NCI-H2171 (cell line): ENCODE measurements around the gene GOLGA6L22.
"Not testable (repeated sequence)": the region's sequence is repeated elsewhere in the genome, so short reads cannot be mapped to it uniquely, and the experiment has no call there.

Source experiments
- DNase-seq: peaks from one replicate; lab custom pipeline; 2025; lab: John Stamatoyannopoulos, UW

The GOLGA6L22 gene

GRCh38 chr15:22458603-22459002, at the start of gene GOLGA6L22:
Gene GOLGA6L22 (plus strand): TSS chr15:22458903. CDS start chr15:22458994, 91 bp downstream.
- not testable (repeated sequence) for DNase-seq

GRCh38 chr15:22417288-22417687, 41.4 kb upstream of the GOLGA6L22 start:
- DNase-seq: not testable (repeated sequence)

- DNase-seq: not testable (repeated sequence)
Measured at GRCh38 chr15:22417795-22418194, 40.9 kb upstream of the GOLGA6L22 start.

GRCh38 chr15:22418212-22418611, 40.5 kb upstream of the GOLGA6L22 start:
- DNase-seq: not testable (repeated sequence)

- DNase-seq: not testable (repeated sequence)
Measured at GRCh38 chr15:22418666-22419065, 40.0 kb upstream of the GOLGA6L22 start.

GRCh38 chr15:22420340-22420739, 38.4 kb upstream of the GOLGA6L22 start:
- DNase-seq: not testable (repeated sequence)

- DNase-seq: not testable (repeated sequence)
Measured at GRCh38 chr15:22429426-22429825, 29.3 kb upstream of the GOLGA6L22 start.

GRCh38 chr15:22431687-22432086, 27.0 kb upstream of the GOLGA6L22 start:
- DNase-seq: not testable (repeated sequence)

- not testable (repeated sequence) for DNase-seq
Measured at GRCh38 chr15:22494490-22495113, 35.9 kb downstream of the GOLGA6L22 start.

GRCh38 chr15:22497200-22497599, 38.5 kb downstream of the GOLGA6L22 start:
- DNase-seq: not testable (repeated sequence)

GRCh38 chr15:22498220-22498925, 39.7 kb downstream of the GOLGA6L22 start:
- not testable (repeated sequence) for DNase-seq

- not testable (repeated sequence) for DNase-seq
Measured at GRCh38 chr15:22502272-22502671, 43.6 kb downstream of the GOLGA6L22 start.

GRCh38 chr15:22506959-22507358, 48.3 kb downstream of the GOLGA6L22 start:
- DNase-seq: not testable (repeated sequence)

GRCh38 chr15:22516140-22516539, 57.4 kb downstream of the GOLGA6L22 start:
- DNase-seq: not testable (repeated sequence)
